ENCODE measurements around the gene ALKBH7.

Gene ALKBH7

GRCh38 chr19:6402058-6402457 lies 29.5 kb downstream of the ALKBH7 start:
- no peak for DNase-seq

GRCh38 chr19:6402837-6403608 lies 30.4 kb downstream of the ALKBH7 start:
- no peak for DNase-seq

GRCh38 chr19:6406401-6406800 lies 33.8 kb downstream of the ALKBH7 start:
- DNase-seq: no peak

GRCh38 chr19:6409346-6409745 lies 36.8 kb downstream of the ALKBH7 start:
- no peak for DNase-seq

DNA sequence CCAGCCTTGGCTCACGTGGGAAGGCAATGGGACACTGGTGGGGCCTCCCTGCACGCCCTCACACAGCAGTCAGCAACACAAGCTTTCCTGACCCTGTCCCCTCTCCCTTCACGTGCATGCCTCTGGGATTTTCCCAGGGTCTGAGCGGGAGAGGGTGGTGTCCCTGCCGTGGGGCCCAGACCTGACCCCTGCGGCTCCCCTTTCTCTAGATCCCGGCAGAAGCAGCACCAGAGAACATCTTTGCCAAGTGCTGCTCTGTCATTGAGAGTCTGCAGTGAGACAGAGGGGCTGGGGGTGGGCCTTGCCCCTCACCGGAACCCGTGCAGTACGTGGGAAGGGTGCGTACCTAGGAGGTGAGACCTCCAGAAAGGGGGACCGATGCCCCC lies 39.5 kb downstream of the ALKBH7 start:
- no peak for DNase-seq

DNA sequence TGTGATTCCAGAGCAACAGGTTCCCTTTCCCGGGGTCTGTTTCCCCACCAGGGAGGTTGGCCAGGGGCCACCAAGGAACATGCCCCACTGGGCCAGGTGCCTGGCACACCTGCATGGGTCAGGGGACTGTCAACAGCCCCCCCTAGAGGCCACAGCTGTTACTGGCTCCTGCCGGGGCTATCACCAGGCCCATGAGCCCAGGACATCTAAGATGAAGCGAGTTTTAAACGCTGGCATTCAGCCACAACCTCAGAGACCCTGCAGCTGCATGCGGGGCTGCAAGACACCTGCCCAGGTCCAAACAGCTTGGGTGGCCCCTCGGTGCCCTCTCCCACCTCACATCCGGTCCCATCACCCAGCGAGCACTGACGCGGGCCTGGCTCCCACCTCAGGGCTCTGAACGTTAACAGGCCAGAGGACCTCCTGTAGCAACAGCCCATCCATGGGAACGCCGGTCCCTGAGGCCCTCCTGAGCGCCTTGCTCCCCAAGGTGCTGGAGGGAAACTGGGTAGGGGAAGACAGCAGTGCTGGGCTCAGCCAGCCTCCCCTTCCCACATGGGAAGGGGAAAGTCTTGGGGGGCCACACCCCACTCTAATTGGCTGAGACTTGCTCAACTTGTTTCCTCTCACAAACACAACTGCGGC lies 40.0 kb downstream of the ALKBH7 start:
- DNase-seq: no peak

DNA sequence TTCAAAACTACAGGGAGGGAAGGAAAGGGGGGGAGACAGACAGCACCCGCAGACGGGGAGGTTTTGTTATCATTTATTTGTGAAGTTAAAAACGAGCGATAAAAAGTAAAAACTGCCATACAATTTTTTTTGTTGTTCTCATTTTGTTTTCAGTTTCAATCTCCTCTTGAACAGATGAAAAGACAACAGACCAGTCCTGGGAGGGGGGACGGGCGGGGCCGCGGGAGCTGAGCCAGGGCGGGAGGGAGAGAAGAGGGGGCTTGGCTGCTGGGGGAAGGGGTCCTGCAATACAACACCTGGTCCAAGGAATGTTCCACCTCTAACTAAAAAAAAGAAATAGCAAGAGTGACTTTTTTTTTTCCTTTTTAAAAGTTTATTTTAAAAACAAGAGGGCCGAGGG lies 40.7 kb downstream of the ALKBH7 start:
- no peak for DNase-seq

DNA sequence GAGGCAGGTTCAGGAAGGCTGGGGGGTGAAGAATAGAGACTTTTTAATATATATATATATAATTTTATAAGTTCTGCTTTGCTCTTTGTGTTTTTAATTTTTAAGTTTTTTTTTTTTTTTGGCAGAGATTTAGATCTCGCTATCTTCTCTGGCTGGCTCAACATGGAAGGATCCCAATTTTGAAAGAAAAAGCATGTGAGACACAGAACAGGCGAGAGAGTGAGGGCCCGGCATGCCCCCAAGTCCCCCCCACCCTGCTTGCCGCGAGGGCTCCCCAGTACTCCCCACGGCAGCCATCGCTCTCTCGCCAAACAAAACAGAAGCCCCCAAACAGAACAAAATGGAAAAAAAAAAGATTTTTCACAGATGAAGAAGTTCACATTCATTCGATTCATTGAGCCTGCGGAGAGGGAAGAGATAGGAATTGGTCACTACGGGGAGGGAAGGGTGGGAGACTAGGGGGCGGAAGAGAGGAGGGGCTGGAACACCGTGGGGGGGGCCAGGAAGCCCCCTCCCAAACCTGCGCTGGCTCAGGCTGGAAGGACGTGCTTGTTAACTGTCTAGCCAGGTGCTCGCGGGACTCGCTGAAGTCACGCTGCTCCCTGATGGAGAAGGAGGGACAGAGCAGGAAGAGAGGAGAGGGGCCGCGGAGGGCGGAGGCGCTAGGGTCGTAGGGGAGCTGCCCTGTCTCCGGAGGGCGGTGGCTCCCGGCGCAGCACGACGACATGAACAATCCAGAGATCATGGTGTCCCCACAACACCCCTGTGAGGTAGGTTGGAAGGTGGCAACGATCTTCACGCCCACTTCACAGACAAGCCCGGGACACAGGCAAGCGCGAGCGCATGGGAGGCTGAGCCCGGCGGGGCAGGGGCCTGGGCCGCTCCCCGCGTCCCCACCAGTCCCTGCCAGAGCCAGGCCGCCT lies 41.4 kb downstream of the ALKBH7 start:
- no peak for DNase-seq

DNA sequence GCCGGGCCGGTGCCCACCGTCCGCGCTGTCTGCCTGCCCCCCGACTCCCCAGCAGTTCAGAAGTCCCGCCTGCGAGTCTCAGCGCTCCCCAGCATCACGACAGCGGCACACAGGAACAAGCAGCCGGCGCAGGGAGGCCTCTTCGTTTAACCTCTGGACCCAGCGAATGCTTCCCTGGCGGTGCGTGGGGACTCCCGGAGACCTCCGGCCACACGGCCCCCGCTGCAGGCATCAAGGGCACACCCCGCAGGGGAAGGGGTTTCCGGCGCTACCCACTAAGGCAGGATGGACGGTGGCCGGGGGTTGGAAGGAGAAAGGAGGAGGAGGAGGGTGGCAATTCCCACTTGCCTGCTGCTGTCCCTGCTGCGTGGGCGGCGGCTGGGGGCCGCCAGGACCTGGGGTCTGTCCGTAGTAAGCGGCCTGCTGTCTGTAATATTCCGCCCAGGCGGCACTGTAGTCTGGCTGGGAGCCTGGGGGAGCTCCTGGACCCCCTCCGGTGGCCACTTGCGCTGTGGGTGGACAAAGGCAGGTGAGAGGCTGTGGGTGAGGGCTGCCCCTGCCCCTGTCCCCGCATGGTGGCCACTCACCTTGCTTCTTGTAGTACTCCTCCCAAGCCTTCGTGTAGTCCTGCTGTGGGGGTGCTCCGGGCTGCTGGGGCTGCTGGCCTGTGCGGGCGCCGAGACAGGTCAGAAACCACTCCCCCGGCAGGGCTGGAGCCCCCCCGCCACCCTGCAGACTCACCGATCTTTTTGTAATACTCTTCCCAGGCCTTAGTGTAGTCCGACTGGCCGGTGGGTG lies 42.4 kb downstream of the ALKBH7 start:
- no peak for DNase-seq

- DNase-seq: no peak
These were observed 43.1 kb downstream of the ALKBH7 start for GRCh38 chr19:6415591-6416190.

DNA sequence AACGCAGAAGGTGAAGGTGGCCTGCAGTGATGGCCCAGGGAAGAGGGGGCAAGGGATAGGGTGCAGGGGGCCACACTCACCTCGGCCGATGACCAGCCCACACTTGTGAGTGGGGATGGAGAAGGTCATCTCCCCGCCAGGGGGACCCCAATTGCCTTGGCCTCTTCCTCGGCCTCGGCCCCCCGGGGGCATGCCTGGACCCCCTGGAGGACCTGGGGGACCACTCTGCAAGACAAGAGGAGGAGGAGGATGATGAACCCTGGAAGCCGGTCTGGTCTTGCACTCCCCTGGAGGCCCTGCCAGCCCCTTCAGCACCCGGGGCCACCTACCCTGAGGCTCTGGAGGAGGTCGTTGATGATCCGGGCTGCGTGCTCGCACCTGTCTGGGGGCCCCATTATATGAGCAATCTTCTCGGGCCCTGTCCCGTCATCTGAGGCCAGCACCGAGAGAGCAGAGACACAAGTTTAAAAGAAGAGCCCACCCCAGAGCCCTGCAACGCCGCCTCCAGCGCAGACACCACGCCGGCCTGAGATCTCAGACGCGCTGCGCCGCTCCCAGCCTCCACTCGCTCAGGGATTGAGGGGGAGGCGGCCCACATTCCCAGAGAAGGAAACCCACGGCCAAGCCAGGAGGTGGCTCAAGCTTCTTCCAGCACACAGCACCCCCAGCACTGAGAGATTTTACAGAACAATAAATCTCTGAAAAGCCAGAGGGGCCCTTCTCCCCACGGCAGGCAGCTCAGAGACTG lies 44.2 kb downstream of the ALKBH7 start:
- no peak for DNase-seq

DNA sequence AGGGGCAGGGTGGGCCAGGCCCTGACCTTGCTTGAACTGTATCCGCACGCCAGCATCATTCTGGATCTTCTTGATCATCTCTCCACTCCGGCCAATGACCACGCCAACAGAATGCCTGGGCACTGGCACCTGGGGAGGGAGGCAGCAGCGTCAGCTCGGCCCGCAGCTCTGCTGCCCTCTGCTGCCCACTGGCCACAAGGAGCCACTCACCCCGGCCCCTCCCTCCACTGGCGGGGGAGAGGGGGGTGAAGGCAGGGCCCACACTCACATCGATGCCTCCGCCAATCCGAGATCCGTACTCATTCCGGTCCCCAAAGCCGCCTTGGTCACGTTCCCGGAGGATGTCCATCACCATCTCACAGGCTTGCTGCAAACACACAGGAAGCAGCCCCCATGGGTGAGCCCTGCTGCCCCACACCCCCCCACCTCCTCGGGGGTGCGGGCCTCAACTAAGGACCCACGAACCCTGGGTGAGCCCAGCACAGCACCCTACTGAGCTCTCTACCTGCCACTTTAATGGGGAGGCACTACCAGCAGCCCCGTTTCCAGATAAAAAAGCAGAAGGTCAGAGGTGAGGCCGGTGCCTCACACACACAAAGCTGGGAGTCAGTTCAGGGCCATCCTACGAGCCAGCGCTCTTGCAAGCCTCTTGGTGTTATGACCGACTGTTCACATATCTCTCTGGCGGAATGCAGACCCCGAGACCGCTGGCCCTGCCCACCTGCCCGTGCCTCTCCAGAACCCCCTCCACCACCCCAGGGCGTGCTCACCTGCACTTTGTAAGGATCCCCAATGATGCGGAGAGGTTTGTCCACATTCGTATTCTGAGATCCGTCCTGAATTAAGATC lies 45.3 kb downstream of the ALKBH7 start:
- no peak for DNase-seq

- DNase-seq: no peak
These were observed 46.0 kb downstream of the ALKBH7 start for GRCh38 chr19:6418562-6418932.

- DNase-seq: no peak
These were observed 48.8 kb downstream of the ALKBH7 start for GRCh38 chr19:6421075-6422014.

- DNase-seq: no peak
These were observed 51.1 kb downstream of the ALKBH7 start for GRCh38 chr19:6423499-6424194.

DNA sequence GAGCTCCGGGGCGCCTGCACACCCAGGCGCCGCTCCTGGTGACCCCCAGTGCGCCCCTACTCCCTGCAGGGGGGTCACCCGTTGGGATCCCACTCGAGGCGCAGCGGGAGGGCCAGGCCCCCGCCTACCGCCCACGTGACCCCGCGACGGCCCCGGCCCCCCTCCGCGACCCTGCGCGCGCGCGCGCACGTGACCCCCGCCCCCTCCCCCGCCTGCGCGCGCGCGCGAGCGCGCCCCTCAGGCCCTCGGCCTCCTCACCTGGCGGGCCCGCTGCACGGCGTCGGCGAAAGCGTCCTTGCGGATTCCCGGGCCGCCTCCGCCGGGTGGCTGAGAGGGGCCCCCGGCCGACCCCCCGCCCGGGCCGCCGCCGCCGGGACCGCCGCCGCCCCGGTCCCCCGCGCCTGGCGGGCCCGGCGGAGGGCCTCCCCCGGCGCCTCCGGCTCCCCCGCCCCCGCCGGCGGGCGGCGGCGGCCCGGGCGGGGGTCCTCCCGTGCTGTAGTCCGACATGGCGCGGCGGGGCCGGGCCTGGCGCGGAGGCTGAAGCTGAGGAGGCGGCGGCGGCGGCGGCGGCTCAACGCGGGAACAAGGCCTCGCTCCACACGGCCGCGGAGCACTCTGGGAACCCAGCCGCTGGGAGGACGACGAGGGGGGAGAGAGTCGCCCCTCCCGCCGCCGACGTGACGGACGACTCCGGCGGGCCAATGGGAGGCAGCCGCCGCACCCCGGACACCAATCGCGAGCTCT lies 51.8 kb downstream of the ALKBH7 start, which contains the start of gene KHSRP:
KHSRP (minus strand) TSS at position 617 of the 744 bp plus-strand sequence; CDS start at position 507, 110 bp downstream.
- DNase-seq: no peak
